Lung (tissue), 12 donors: ENCODE data around the gene MYO9A. TPM values are rescaled to one million over a fixed set of nuclear protein-coding genes. Genes with fewer than 3 reads are reported as not detected.
"Not testable (repeated sequence)": the region's sequence is repeated elsewhere in the genome, so short reads cannot be mapped to it uniquely, and the experiment has no call there.

Experiments
- ATAC-seq: fragments of 200-7000 bp; cut with Tn5 transposase; one replicate; pipeline ENCODE4 v1.9.1; 2020; ENCODE audit warnings: moderate number of reproducible peaks; ENCODE audit not compliant: insufficient read depth, low FRiP score
- DNase-seq, 3 donors: peaks; one replicate each; pipeline ENCODE4 v3.0.0-alpha.2; 2013 to 2017
- H3K27ac ChIP-seq, 2 donors: one replicate each; pipeline ENCODE4 v1.5.1; 2013; ENCODE audit warnings: mild to moderate bottlenecking in 2 of 2, moderate library complexity in 2 of 2, control low read depth in 1 of 2, inconsistent platforms in 1 of 2, low read depth in 1 of 2, low read length in 1 of 2
- H3K27me3 ChIP-seq, 3 donors: one replicate each; pipeline ENCODE4 v1.5.1; 2013; ENCODE audit warnings: low read length in 2 of 3; ENCODE audit not compliant: control insufficient read depth in 3 of 3, insufficient read depth in 3 of 3
- H3K36me3 ChIP-seq, 4 donors: one replicate each; pipeline ENCODE4 v1.5.1; 2013; ENCODE audit warnings: low read length in 4 of 4, mild to moderate bottlenecking in 1 of 4, moderate library complexity in 1 of 4; ENCODE audit not compliant: control insufficient read depth in 4 of 4, insufficient read depth in 4 of 4
- H3K4me1 ChIP-seq, 5 donors: one replicate each; pipeline ENCODE4 v1.5.1; 2013; ENCODE audit warnings: low read length in 5 of 5, mild to moderate bottlenecking in 2 of 5, moderate library complexity in 1 of 5; ENCODE audit not compliant: control insufficient read depth in 5 of 5, insufficient read depth in 5 of 5
- H3K4me3 ChIP-seq: one replicate; pipeline ENCODE4 v1.5.1; 2013; ENCODE audit warnings: mild to moderate bottlenecking, control low read depth, moderate library complexity
- H3K9ac ChIP-seq, 2 donors: one replicate each; pipeline ENCODE4 v1.5.1; 2013; ENCODE audit warnings: low read length in 2 of 2, control low read depth in 1 of 2; ENCODE audit not compliant: insufficient read depth in 1 of 2
- H3K9me3 ChIP-seq, 4 donors: one replicate each; pipeline ENCODE4 v1.5.1; 2013; ENCODE audit warnings: low read length in 3 of 4, mild to moderate bottlenecking in 1 of 4, moderate library complexity in 1 of 4; ENCODE audit not compliant: control insufficient read depth in 4 of 4, insufficient read depth in 3 of 4
- WGBS, 2 donors: extraction: QIAGEN DNeasy Blood & Tissue Kit; methylation state at CpG; one replicate each; pipeline ENCODE4 v1.1.7; 2013; 5-methylcytosine and 5-hydroxymethylcytosine counted together
- polyA plus RNA-seq, 2 donors: library from polyadenylated mRNA; stranded (reverse); fragments of 200-250 nt; gene quantifications; one replicate each; pipeline ENCODE4 v1.2.1, GENCODE V29; 2013
- total RNA-seq, 2 donors: library from RNA; depleted of rRNA in 1 of 2; stranded (reverse); fragments of >200 nt in 1 of 2; gene quantifications; one replicate each; pipeline ENCODE4 v1.2.1, GENCODE V29; 2014 to 2021
- TF ChIP-seq, protein P1 (sequence below): IDR thresholded peaks from 2 replicates; pipeline ENCODE4 v1.5.1; 2012; ENCODE audit warnings: mild to moderate bottlenecking; ENCODE audit errors: control extremely low read depth, extremely low read depth
- donor health status: control.
- donor health status: control.
- donor health status: Bipolar disorder and iron deficiency.
- donor health status: healthy.
- donor health status: DM: yes; HTN: yes; CAD: no.

MYO9A gene
- total and polyA plus RNA-seq, 4 donors: 4.5 to 173 (median 34.4) TPM

DNA sequence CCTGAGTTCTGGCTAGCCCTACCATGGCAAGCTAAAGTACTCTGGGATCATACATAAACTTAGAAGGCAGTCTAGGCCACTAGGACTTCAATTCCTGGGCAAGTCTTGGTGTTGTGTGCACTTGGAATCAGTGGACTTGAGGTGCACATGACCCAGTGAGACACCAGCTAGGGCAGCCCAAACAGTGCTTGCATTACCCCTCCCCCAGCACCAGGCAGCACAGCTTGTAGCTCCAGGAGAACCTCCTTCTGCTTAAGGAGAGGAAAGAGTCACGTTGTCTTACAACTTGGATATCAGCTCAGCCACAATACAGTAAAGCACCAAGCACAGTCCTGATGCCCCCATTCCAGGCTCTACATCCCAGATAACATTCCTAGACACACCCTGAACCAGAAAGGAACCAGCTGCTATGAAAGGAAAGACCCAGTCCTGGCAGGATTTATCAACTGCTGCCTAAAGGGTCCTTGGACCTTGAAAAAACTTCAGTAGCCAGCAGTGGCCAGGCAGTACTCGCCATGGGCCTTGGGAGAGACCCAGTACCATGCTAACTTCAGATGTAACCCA lies 57.2 kb downstream of the MYO9A start:
- no peak for ATAC-seq
- 73 to 89% methylated on average over 2 of the region's 2 CpGs for WGBS, 2 donors
- Histone ChIP-seq H3K36me3 (no peaks in the 10 kb centered on the region), H3K27ac (no peak overlapping the region), H3K9me3 (no peaks in the 10 kb centered on the region), H3K4me1 (peaks cover 4 to 12% (median 5%) of the 10 kb centered on the region in 5 donors), H3K9ac (no peak overlapping the region), H3K4me3 (no peak overlapping the region), H3K27me3 (no peaks in the 10 kb centered on the region)
- DNase-seq: no peak
- TF ChIP-seq, protein P1, sequence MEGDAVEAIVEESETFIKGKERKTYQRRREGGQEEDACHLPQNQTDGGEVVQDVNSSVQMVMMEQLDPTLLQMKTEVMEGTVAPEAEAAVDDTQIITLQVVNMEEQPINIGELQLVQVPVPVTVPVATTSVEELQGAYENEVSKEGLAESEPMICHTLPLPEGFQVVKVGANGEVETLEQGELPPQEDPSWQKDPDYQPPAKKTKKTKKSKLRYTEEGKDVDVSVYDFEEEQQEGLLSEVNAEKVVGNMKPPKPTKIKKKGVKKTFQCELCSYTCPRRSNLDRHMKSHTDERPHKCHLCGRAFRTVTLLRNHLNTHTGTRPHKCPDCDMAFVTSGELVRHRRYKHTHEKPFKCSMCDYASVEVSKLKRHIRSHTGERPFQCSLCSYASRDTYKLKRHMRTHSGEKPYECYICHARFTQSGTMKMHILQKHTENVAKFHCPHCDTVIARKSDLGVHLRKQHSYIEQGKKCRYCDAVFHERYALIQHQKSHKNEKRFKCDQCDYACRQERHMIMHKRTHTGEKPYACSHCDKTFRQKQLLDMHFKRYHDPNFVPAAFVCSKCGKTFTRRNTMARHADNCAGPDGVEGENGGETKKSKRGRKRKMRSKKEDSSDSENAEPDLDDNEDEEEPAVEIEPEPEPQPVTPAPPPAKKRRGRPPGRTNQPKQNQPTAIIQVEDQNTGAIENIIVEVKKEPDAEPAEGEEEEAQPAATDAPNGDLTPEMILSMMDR: no peak

GRCh38 chr15:72058585-72058984 lies 59.4 kb downstream of the MYO9A start:
- DNase-seq (no peak), ATAC-seq (no peak)
- Histone ChIP-seq H3K4me3 (no peak overlapping the region), H3K27me3 (no peaks in the 10 kb centered on the region), H3K9ac (no peak overlapping the region), H3K27ac (no peak overlapping the region), H3K9me3 (no peaks in the 10 kb centered on the region), H3K4me1 (peaks cover 4 to 12% (median 5%) of the 10 kb centered on the region in 5 donors), H3K36me3 (no peaks in the 10 kb centered on the region)
- TF ChIP-seq, protein P1: no peak
- 73 to 85% methylated on average over 1 of the region's 1 CpG for WGBS, 2 donors

DNA sequence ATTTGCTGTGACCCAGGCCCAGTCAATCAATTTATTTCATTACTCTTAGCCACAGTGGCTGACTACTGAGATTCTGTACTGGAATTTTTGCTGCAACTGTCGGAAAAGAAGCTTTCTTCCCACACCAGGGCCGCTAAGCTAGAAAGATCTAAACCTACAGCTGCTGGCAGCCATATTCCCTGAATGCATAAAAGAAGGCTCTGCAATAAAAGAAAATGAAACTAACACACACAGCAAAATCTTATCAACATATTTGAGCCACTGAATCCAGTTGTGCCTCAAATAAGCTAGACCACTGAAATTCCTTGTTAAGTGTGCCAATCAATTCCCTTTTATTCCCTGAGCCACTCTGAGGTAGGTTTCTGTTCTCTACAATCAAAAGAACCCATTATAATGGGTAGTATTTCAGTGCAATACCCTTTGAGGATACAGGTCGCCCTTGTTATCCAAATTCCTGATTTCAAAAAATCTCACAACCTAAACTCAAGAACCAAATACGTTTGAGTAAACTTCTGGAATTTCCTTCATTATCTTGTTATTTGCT lies 60.3 kb downstream of the MYO9A start:
- Histone ChIP-seq H3K4me3 (no peak overlapping the region), H3K4me1 (peaks cover 4 to 12% (median 5%) of the 10 kb centered on the region in 5 donors), H3K27me3 (no peaks in the 10 kb centered on the region), H3K9ac (peak overlapping the region in 1 of 2 donors; percentile 7), H3K36me3 (no peaks in the 10 kb centered on the region), H3K27ac (no peak overlapping the region), H3K9me3 (no peaks in the 10 kb centered on the region)
- DNase-seq (peak in 2 of 3 donors; percentile 69 to 73), ATAC-seq (no peak)
- TF ChIP-seq, protein P1: no peak
- WGBS, 2 donors: 66 to 81% methylated on average over 4 of the region's 4 CpGs

DNA sequence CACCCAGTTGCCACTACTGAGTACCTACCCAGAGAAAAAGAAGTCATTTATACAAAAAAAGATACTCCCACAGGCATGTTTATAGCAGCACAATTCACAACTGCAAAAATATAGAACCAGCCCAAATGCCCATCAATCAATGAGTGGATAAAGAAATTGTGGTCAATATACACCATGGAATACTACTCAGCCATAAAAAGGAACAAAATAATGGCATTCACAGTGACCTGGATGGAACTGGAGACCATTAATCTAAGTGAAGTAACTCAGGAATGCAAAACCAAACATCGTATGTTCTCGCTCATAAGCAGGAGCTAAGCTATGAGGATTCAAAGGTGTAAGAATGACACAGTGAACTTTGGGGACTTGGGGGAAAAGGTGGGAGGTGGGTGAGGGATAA lies 61.7 kb downstream of the MYO9A start:
- H3K9ac ChIP-seq, ATAC-seq, H3K4me3 ChIP-seq, H3K4me1 ChIP-seq, H3K36me3 ChIP-seq, H3K27ac ChIP-seq, H3K27me3 ChIP-seq, DNase-seq, H3K9me3 ChIP-seq: not testable (repeated sequence)
- 92 to 98% methylated on average over 2 of the region's 2 CpGs for WGBS, 2 donors

DNA sequence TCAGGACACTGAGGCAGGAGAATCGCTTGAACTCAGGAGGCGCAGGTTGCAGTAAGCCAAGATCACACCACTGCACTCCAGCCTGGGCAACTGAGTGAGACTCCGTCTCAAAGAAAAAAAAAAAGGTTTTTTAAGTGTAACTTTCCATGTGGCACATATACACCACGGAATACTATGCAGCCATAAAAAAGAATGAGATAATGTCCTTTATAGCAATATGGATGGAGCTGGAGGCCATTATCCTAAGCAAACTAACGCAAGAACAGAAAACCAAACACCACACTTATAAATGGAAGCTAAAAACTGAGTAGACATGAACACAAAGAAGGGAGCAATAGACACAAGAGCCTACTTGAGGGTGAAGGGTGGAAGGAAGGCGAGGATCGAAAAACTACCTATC lies 64.7 kb downstream of the MYO9A start:
- H3K36me3 ChIP-seq, H3K4me3 ChIP-seq, H3K9me3 ChIP-seq, ATAC-seq, DNase-seq, H3K9ac ChIP-seq, H3K27me3 ChIP-seq, H3K27ac ChIP-seq: not testable (repeated sequence)
- 97 to 98% methylated on average over 7 of the region's 7 CpGs for WGBS, 2 donors
- peaks cover 3 to 16% (median 6%) of the 10 kb centered on the region in 5 donors for H3K4me1 ChIP-seq
